Psoas muscle (tissue), 8 donors: ENCODE measurements around the gene GJD3. TPM values are rescaled to one million over a fixed set of nuclear protein-coding genes. Genes with fewer than 3 reads are reported as not detected.
"Not testable (repeated sequence)": the region's sequence is repeated elsewhere in the genome, so short reads cannot be mapped to it uniquely, and the experiment has no call there.

Source experiments
- ATAC-seq, 4 donors: fragments of 200-7000 bp; cut with Tn5 transposase; one replicate each; pipeline ENCODE4 v1.9.1; 2020; ENCODE audit warnings: moderate library complexity in 3 of 4, mild to moderate bottlenecking in 2 of 4
- DNase-seq, 2 donors: peaks; one replicate each; pipeline ENCODE4 v3.0.0-alpha.2; 2020
- H3K27ac ChIP-seq: fragments of 200-600 bp; one replicate; pipeline ENCODE4 v1.8.0; 2022
- H3K27me3 ChIP-seq, 3 donors: fragments of 200-600 bp in 1 of 3; one replicate each; pipeline versions ENCODE4 v1.6.1 to v1.8.0; 2013 to 2022; ENCODE audit warnings: low read length in 2 of 3, mild to moderate bottlenecking in 2 of 3, moderate library complexity in 1 of 3; ENCODE audit not compliant: insufficient read depth in 3 of 3
- H3K36me3 ChIP-seq, 2 donors: fragments of 200-600 bp in 1 of 2; one replicate each; pipeline versions ENCODE4 v1.6.1 to v1.8.0; 2013 to 2022; ENCODE audit warnings: low read depth in 1 of 2, mild to moderate bottlenecking in 1 of 2, moderate library complexity in 1 of 2; ENCODE audit not compliant: insufficient read depth in 1 of 2
- H3K4me1 ChIP-seq: fragments of 200-600 bp; one replicate; pipeline ENCODE4 v1.8.0; 2022
- H3K4me3 ChIP-seq: fragments of 200-600 bp; one replicate; pipeline ENCODE4 v1.8.0; 2022; ENCODE audit warnings: mild to moderate bottlenecking
- H3K9me3 ChIP-seq: fragments of 200-600 bp; one replicate; pipeline ENCODE4 v1.8.0; 2022
- WGBS, 3 donors: extraction: QIAGEN DNeasy Blood & Tissue Kit; methylation state at CpG; one replicate each; pipeline versions ENCODE4 v1.1.6 to v1.1.7; 2013; 5-methylcytosine and 5-hydroxymethylcytosine counted together
- intact Hi-C, 2 donors: fragments of 100-400 bp; cut with DNase I; formaldehyde crosslinking; loops; one replicate each; pipeline versions ENCODE4 v1.11.0 to v1.14.2; 2022
- polyA plus RNA-seq, 3 donors: library from polyadenylated mRNA; stranded (reverse); fragments of 200-250 nt; gene quantifications; one replicate each; pipeline ENCODE4 v1.2.3, GENCODE V29; 2013
- total RNA-seq, 4 donors: library from RNA; stranded (reverse); fragmentation: NEBNext Ultra II Directional in 2 of 4; extraction: Animal tissue kit (Norgen Biotek cat#: 25700) in 2 of 4; gene quantifications; one replicate each; pipeline versions ENCODE4 v1.2.1 to v1.2.4, GENCODE V29; 2021 to 2023
- TF ChIP-seq, protein P1 (sequence below): fragments of 200-600 bp; IDR thresholded peaks from one replicate; pipeline ENCODE4 v1.8.0; 2022; ENCODE audit warnings: antibody characterized with exemption
- donor health status: healthy with polysubstance abuse.
- donor health status: DM: no; HTN: no; CAD: no; lungs with moderate emphysema.
- donor health status: Bipolar disorder and iron deficiency.
- donor health status: healthy.
- donor health status: DM: yes; HTN: yes; CAD: no.
- donor health status: DM: no; HTN: no; CAD: no.
- donor health status: DM: no; HTN: no; CAD: no.
- donor health status: DM: yes; HTN: yes; CAD: no.

The GJD3 gene
- total and polyA plus RNA-seq, 7 donors, result 0.17 to 1.4 (median 0.34) TPM; not detected in 1

DNA sequence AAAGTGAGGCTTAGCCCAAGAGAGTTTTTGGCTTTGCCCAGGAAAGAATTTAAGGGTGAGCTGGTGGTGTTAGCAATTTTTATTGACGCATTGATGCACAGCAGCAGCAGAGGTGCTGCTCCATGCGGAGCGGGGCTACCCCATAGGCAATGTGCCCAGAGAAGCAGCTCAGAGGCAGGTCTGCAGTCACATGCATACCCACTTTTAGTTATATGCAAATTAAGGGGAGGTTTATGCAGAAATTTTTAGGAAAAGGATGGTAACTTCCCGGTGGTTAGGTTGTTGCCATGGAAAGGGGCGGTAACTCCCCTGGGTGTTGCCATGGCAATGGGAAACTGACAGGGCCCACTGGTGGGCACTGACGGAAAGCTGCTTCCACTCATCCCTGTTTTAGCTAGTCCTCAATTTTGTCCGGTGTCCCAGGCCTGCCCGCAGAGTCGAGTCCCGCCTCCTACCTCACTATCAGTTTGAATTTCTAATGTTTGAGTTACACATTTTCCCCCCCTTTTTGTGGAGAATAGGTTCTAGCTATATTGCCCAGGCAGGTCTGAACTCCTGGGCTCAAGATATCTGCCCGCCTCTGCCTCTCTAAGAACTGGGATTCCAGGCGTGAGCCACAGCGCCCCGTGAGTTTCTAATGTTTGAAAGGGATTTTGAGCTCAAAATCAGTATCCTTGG lies 10.4 kb upstream of the GJD3 start:
- TF ChIP-seq, protein P1, sequence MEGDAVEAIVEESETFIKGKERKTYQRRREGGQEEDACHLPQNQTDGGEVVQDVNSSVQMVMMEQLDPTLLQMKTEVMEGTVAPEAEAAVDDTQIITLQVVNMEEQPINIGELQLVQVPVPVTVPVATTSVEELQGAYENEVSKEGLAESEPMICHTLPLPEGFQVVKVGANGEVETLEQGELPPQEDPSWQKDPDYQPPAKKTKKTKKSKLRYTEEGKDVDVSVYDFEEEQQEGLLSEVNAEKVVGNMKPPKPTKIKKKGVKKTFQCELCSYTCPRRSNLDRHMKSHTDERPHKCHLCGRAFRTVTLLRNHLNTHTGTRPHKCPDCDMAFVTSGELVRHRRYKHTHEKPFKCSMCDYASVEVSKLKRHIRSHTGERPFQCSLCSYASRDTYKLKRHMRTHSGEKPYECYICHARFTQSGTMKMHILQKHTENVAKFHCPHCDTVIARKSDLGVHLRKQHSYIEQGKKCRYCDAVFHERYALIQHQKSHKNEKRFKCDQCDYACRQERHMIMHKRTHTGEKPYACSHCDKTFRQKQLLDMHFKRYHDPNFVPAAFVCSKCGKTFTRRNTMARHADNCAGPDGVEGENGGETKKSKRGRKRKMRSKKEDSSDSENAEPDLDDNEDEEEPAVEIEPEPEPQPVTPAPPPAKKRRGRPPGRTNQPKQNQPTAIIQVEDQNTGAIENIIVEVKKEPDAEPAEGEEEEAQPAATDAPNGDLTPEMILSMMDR, result no peak
- peaks cover 0 to 5% (median 0%) of the 10 kb centered on the region in 3 donors for H3K27me3 ChIP-seq
- intact Hi-C loops, result no loop called here
- no peak overlapping the region for H3K27ac ChIP-seq
- H3K36me3 ChIP-seq, result no peaks in the 10 kb centered on the region
- no peaks in the 10 kb centered on the region for H3K9me3 ChIP-seq
- ATAC-seq (no peak), DNase-seq (no peak)
- no peak overlapping the region for H3K4me3 ChIP-seq
- 74 to 83% (median 82%) methylated on average over 14 of the region's 14 CpGs for WGBS, 3 donors
- no peaks in the 10 kb centered on the region for H3K4me1 ChIP-seq

DNA sequence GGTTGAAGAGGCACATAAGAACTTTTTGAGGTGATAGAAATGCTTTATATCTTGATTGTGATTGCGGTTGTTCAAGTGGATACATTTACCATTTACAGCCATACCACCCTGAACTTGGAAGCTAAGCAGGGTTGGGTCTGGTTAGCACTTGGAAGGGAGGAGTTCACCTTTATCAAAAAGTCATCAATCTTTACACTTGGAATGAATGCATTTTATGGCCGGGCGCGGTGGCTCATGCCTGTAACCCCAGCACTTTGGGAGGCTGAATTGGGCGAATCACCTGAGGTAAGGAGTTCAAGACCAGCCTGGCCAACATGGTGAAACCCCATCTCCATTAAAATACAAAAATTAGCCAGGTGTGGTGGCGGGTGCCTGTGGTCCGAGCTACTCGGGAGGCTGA lies 9.5 kb upstream of the GJD3 start:
- Histone ChIP-seq H3K9me3 (no peaks in the 10 kb centered on the region), H3K27ac (no peak overlapping the region), H3K4me3 (no peak overlapping the region), H3K27me3 (peaks cover 0 to 5% (median 0%) of the 10 kb centered on the region in 3 donors), H3K4me1 (no peaks in the 10 kb centered on the region), H3K36me3 (no peaks in the 10 kb centered on the region)
- intact Hi-C loops, result no loop called here
- ATAC-seq (no peak), DNase-seq (no peak)
- WGBS, 3 donors, result 91 to 93% (median 92%) methylated on average over 8 of the region's 8 CpGs
- TF ChIP-seq, protein P1, result no peak

DNA sequence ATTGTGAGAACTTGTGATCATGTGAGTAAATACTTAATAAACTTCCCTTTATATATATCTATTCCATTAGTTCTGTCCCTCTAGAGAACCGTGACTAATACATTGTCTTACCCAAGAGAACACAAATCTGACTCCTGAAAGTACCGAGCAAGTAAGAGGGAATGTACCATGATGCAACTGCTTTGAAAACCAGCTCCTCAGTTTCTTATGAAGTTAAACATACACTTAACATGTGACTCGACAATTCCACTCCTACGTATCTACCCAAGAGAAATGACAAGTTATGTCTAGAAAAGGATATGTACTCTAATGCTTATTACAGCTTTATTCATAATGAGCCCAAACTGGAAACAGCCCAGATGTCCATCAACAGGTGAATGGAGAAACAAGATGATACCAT lies 8.8 kb upstream of the GJD3 start:
- intact Hi-C loops, result no loop called here
- H3K27me3 ChIP-seq, result peaks cover 0 to 5% (median 0%) of the 10 kb centered on the region in 3 donors
- no peak for DNase-seq
- no peaks in the 10 kb centered on the region for H3K9me3 ChIP-seq
- H3K4me3 ChIP-seq, result no peak overlapping the region
- H3K27ac ChIP-seq, result no peak overlapping the region
- H3K4me1 ChIP-seq, result no peaks in the 10 kb centered on the region
- TF ChIP-seq, protein P1, result no peak
- H3K36me3 ChIP-seq, result no peaks in the 10 kb centered on the region
- 73 to 83% (median 74%) methylated on average over 4 of the region's 4 CpGs for WGBS, 3 donors
- no peak for ATAC-seq

DNA sequence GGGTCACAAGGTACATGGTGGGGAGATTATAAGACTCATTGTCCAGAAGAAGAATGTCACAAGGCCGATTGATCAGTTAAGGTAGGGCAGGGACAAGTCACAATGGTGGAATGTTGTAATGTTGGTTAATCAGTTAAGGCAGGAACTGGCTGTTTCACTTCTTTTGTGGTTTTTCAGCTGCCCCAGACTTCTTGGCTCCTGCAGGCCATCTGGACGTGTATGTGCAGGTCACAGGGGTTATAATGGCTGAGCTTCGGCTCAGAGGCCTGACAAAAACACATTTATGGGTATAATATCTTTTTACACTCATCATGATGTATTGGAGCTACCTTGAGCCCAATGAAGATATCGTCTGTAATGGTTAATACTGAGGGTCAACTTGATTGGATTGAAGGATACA lies 8.1 kb upstream of the GJD3 start:
- ATAC-seq, H3K27ac ChIP-seq, DNase-seq, H3K9me3 ChIP-seq, H3K27me3 ChIP-seq, H3K36me3 ChIP-seq, H3K4me3 ChIP-seq, H3K4me1 ChIP-seq, intact Hi-C loops: not testable (repeated sequence)
- 57 to 60% (median 58%) methylated on average over 4 of the region's 4 CpGs for WGBS, 3 donors

DNA sequence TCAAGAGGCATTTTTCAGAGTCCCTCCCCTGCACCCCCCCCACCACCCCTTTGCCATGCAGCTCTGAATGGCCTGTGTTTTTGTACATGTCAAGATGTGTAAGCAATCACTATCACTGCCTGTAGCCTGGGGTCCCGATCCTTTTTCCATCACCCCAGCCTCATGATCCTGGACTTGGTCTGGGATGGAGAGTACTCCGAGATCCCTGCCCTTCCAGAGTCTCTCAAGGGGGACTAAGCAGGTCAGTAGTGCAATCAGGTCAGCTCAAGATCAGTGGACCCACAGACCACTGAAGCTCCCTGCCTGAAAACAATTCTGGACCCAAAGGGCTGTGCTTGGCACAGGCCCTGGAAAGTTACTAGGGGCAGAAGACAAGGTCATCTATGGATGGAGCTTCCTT lies 7.5 kb upstream of the GJD3 start:
- Histone ChIP-seq H3K4me1 (no peaks in the 10 kb centered on the region), H3K27me3 (peaks cover 0 to 5% (median 0%) of the 10 kb centered on the region in 3 donors), H3K4me3 (no peak overlapping the region), H3K36me3 (no peaks in the 10 kb centered on the region), H3K27ac (no peak overlapping the region), H3K9me3 (no peaks in the 10 kb centered on the region)
- intact Hi-C loops, result no loop called here
- WGBS, 3 donors, result 91 to 100% (median 95%) methylated on average over 2 of the region's 2 CpGs
- ATAC-seq (no peak), DNase-seq (no peak)
- TF ChIP-seq, protein P1, result no peak
